ENCODE data around the gene AJAP1. TPM values are rescaled to one million over a fixed set of nuclear protein-coding genes. Genes with fewer than 3 reads are reported as not detected.

Gene AJAP1
- total RNA-seq, 1 experiment from 2014 or later, result not detected

DNA sequence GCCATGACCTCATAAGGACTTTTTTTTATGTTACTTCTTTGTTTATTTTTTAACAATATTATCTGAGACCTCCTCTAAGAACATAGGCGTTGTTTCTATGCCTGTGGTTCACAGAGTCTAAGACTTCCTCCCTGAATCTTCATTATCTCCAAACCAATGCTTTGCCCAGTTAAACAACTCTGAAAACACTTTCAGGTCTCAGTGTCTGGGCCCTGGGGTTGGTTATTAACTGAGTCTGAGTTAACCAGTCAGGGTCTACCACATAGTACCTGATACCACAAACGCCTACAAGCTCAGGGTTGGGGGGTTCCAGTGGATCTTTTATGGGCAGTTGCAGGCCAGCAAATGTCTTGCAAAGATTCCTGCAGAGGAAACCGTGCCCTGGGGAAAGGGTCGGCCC lies 138.2 kb downstream of the AJAP1 start:
- Histone ChIP-seq H3K27me3 (ENCODE audit: control insufficient read depth, insufficient read depth, low read length) (peaks cover 8% of the 10 kb centered on the region), H3K27ac (ENCODE audit: low read length) (no peak overlapping the region), H3K36me3 (ENCODE audit: control insufficient read depth, insufficient read depth, low read length) (no peaks in the 10 kb centered on the region), H3K4me3 (ENCODE audit: low read depth in 2 of 2, low read length in 2 of 2) (no peak overlapping the region), H3K9me3 (ENCODE audit: control insufficient read depth, insufficient read depth, low read depth, low read length) (no peaks in the 10 kb centered on the region), H3K4me1 (ENCODE audit: control insufficient read depth, insufficient read depth, low read length) (no peaks in the 10 kb centered on the region)
- BruUV-seq (replicated peaks), result no TSS peak
- POLR2A ChIA-PET, result interaction anchor here (0.6 kb wide), 1 partner anchor 380 kb away, joined by 3 read pairs; no protein-coding TSS in a partner anchor
- ATAC-seq (no peak), DNase-seq (ENCODE audit: low read depth, low spot score) (no peak)
- intact Hi-C loops (cut with micrococcal nuclease; ENCODE audit: unreplicated experiment), result no loop called here
- in situ Hi-C loops (cut with HindIII; ENCODE audit: low pct_unique_long_range_greater_than_20kb, low sequenced_read_pairs), result no loop called here
- CTCF ChIA-PET, result no interaction called here
- TF ChIP-seq SIN3A (IDR thresholded peaks at IDR 0.05; ENCODE audit: borderline replicate concordance, insufficient read depth, low read depth, low read length) (no peak), POLR2AphosphoS5 (IDR thresholded peaks at IDR 0.05; ENCODE audit: low read depth, low read length) (no peak)

DNA sequence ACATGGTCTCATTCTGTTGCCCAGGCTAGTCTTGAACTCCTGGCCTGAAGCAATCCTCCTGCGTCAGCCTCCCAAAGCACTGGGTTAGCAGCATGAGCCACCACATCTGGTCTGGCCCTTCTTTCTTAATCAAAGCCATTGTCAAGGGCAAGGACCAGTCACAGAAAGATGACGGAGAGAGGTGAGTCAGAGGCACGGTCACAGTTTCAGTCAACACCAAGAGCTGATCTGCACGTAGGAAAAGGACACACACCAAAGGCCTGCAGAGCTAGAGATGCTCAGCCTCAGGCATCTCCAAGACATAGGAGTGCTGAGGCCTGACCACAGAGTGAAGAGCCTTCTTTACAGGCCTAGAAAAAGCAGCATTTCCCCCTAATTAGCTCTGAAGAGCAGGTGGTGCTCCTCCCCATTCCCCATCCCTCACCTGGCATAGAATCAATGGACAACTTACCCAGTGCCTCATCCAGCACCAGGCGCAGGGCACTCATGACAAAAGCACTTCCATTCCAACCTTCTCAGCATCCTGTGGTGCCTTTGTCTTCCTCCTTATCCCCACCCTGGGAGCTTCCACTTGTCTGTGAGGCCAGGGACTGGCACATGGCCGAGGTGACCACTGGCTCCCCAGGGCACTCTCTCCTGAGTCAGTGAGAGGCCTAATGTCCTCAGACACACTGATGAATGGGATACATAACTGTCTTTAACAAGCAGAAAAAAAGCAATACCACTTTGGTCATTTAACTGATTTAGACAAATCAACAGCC lies 139.8 kb downstream of the AJAP1 start:
- CTCF ChIA-PET, result no interaction called here
- H3K27ac ChIP-seq (ENCODE audit: low read length), result no peak overlapping the region
- H3K4me3 ChIP-seq (ENCODE audit: low read depth in 2 of 2, low read length in 2 of 2), result no peak overlapping the region
- no TSS peak for BruUV-seq (replicated peaks)
- H3K9me3 ChIP-seq (ENCODE audit: control insufficient read depth, insufficient read depth, low read depth, low read length), result no peaks in the 10 kb centered on the region
- intact Hi-C loops (cut with micrococcal nuclease; ENCODE audit: unreplicated experiment) (no loop called here), in situ Hi-C loops (cut with HindIII; ENCODE audit: low pct_unique_long_range_greater_than_20kb, low sequenced_read_pairs) (no loop called here)
- no peaks in the 10 kb centered on the region for H3K4me1 ChIP-seq (ENCODE audit: control insufficient read depth, insufficient read depth, low read length)
- DNase-seq (ENCODE audit: low read depth, low spot score) (no peak), ATAC-seq (no peak)
- no peaks in the 10 kb centered on the region for H3K36me3 ChIP-seq (ENCODE audit: control insufficient read depth, insufficient read depth, low read length)
- H3K27me3 ChIP-seq (ENCODE audit: control insufficient read depth, insufficient read depth, low read length), result peaks cover 8% of the 10 kb centered on the region
- TF ChIP-seq, protein P1, sequence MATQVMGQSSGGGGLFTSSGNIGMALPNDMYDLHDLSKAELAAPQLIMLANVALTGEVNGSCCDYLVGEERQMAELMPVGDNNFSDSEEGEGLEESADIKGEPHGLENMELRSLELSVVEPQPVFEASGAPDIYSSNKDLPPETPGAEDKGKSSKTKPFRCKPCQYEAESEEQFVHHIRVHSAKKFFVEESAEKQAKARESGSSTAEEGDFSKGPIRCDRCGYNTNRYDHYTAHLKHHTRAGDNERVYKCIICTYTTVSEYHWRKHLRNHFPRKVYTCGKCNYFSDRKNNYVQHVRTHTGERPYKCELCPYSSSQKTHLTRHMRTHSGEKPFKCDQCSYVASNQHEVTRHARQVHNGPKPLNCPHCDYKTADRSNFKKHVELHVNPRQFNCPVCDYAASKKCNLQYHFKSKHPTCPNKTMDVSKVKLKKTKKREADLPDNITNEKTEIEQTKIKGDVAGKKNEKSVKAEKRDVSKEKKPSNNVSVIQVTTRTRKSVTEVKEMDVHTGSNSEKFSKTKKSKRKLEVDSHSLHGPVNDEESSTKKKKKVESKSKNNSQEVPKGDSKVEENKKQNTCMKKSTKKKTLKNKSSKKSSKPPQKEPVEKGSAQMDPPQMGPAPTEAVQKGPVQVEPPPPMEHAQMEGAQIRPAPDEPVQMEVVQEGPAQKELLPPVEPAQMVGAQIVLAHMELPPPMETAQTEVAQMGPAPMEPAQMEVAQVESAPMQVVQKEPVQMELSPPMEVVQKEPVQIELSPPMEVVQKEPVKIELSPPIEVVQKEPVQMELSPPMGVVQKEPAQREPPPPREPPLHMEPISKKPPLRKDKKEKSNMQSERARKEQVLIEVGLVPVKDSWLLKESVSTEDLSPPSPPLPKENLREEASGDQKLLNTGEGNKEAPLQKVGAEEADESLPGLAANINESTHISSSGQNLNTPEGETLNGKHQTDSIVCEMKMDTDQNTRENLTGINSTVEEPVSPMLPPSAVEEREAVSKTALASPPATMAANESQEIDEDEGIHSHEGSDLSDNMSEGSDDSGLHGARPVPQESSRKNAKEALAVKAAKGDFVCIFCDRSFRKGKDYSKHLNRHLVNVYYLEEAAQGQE (IDR thresholded peaks at IDR 0.05; ENCODE audit: insufficient read depth in 1 of 2, low read depth in 2 of 2, low read length in 1 of 2), result no peak
- no peak for TF ChIP-seq SIN3A (IDR thresholded peaks at IDR 0.05; ENCODE audit: borderline replicate concordance, insufficient read depth, low read depth, low read length)
- TF ChIP-seq, protein P2, sequence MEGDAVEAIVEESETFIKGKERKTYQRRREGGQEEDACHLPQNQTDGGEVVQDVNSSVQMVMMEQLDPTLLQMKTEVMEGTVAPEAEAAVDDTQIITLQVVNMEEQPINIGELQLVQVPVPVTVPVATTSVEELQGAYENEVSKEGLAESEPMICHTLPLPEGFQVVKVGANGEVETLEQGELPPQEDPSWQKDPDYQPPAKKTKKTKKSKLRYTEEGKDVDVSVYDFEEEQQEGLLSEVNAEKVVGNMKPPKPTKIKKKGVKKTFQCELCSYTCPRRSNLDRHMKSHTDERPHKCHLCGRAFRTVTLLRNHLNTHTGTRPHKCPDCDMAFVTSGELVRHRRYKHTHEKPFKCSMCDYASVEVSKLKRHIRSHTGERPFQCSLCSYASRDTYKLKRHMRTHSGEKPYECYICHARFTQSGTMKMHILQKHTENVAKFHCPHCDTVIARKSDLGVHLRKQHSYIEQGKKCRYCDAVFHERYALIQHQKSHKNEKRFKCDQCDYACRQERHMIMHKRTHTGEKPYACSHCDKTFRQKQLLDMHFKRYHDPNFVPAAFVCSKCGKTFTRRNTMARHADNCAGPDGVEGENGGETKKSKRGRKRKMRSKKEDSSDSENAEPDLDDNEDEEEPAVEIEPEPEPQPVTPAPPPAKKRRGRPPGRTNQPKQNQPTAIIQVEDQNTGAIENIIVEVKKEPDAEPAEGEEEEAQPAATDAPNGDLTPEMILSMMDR (IDR thresholded peaks at IDR 0.05), result no peak
- no peak for TF ChIP-seq POLR2AphosphoS5 (IDR thresholded peaks at IDR 0.05; ENCODE audit: low read depth, low read length)
- no peak for TF ChIP-seq TCF7L2 (IDR thresholded peaks at IDR 0.05; ENCODE audit: low read depth, low read length)
- POLR2A ChIA-PET, result no interaction called here

All from Panc1 (cell line).